ENCODE results near the gene RAD54L.

The RAD54L gene

DNA sequence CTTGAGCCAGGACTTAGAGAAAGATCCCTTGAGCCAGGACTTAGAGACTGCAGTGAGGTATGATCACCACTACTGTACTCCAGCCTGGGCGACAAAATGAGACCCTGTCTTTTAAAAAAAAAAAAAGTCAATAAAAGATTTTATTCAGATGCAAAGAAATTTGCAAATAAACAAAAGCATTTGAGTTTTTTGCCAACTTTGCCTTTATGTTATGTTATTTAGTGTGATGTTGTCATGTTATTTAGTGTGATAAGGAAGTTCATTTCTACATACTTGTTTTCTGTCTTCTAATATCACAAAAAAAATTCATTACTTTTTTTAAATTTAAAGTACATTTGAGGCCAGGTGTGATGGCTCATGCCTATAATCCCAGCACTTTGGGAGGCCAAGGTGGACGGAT is 9.0 kb downstream of the RAD54L start:
- TF ChIP-seq, protein P1, sequence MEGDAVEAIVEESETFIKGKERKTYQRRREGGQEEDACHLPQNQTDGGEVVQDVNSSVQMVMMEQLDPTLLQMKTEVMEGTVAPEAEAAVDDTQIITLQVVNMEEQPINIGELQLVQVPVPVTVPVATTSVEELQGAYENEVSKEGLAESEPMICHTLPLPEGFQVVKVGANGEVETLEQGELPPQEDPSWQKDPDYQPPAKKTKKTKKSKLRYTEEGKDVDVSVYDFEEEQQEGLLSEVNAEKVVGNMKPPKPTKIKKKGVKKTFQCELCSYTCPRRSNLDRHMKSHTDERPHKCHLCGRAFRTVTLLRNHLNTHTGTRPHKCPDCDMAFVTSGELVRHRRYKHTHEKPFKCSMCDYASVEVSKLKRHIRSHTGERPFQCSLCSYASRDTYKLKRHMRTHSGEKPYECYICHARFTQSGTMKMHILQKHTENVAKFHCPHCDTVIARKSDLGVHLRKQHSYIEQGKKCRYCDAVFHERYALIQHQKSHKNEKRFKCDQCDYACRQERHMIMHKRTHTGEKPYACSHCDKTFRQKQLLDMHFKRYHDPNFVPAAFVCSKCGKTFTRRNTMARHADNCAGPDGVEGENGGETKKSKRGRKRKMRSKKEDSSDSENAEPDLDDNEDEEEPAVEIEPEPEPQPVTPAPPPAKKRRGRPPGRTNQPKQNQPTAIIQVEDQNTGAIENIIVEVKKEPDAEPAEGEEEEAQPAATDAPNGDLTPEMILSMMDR (IDR thresholded peaks at IDR 0.05; ENCODE audit: low read length, missing control alignments) = no peak
- DNase-seq (ENCODE audit: low read depth) = no peak
- no peak overlapping the region for H3K4me3 ChIP-seq (replicated peaks; ENCODE audit: low read depth, low read length)

DNA sequence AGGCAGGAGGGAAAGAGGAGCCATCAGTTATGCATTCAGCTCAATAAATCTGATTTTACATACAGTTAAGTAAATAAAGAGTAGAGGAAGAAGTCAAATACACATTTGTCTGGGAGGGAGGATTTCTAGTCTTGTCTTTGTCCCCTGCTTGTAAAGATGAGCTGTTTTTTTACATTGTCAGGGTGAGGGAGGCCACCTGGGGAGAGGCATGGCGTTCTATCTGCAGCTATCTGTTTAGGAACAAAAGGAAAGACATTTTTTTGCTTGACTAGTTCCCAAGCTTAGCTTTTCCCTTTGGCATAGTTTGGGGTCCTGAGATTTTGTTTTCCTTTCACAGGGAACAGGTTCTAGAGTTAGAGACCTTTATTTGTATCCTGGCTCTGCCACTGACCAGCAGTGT is 14.9 kb downstream of the RAD54L start:
- TF ChIP-seq, protein P1 (IDR thresholded peaks at IDR 0.05; ENCODE audit: low read length, missing control alignments) = no peak
- H3K4me3 ChIP-seq (replicated peaks; ENCODE audit: low read depth, low read length) = no peak overlapping the region
- DNase-seq (ENCODE audit: low read depth) = no peak

DNA sequence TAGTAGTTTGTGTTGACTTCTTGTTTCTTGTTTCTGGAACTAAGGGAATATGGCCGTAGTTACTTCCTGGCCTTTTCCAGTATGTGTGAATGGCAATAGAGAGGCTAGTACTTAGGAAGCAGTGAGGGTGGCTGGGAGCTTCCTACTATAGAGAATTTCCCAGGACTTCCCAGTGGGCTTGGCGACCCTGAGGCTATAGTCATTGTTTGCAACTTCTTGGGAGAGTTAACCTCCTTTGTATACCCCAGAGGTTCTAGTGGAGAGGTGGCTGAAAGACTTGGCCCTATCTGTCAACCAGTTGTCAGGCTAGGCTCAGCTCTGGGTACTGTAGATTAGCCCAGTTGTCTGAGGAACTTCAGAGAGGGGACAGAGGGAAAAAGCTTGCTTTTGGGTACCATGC is 15.6 kb downstream of the RAD54L start:
- TF ChIP-seq, protein P1 (IDR thresholded peaks at IDR 0.05; ENCODE audit: low read length, missing control alignments) = no peak
- DNase-seq (ENCODE audit: low read depth) = no peak
- H3K4me3 ChIP-seq (replicated peaks; ENCODE audit: low read depth, low read length) = no peak overlapping the region

DNA sequence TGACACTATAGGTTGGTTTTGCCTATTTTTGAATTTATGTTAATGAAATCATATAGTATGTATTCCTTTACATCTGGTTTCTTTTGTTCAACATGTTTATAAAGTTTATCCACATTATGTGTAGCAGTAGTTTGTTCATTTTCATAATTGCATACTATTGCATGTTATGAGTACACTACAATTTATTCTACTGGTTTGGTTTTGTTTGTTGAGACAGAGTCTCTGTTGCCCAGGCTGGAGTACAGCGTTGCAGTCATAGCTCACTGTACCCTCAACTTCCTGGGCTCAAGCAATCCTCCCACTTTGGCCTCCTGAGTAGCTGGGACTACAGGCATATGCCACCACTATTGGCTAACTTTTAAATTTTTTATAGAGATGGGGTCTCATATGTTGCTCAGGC is 21.0 kb downstream of the RAD54L start:
- DNase-seq (ENCODE audit: low read depth) = no peak
- TF ChIP-seq, protein P1 (IDR thresholded peaks at IDR 0.05; ENCODE audit: low read length, missing control alignments) = no peak
- H3K4me3 ChIP-seq (replicated peaks; ENCODE audit: low read depth, low read length) = no peak overlapping the region

DNA sequence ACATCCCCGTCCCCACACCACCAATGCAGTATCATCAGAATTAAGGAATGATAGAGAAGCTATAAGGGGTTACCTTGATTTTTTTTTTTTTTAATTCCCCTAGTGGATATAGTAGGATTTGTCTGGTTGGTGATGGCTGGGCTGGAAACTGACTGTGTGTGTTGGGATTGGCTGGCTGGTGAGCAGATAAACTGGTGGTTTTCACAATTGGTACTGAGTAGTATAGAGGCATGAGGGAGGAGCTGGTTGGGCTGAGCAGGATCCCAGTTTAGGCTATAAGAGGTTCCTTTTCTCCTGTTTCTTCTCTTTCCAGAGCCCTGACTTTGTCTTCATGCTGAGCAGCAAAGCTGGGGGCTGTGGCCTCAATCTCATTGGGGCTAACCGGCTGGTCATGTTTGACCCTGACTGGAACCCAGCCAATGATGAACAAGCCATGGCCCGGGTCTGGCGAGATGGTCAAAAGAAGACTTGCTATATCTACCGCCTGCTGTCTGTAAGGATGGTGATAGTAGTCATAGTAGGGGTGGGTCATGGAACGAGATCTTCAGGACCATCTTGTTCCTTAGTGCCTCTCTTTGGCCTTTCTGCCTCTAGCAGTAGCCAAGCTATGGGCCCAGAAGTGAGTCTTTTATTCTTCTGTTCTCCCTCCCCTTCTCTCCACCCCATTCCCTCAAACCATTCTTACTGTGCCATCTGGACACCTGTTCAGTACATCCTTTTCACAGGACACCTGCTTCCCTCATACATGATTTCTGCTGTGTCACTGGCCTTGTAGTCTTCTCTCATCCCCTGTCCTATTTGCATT is 26.9 kb downstream of the RAD54L start:
- TF ChIP-seq, protein P1 (IDR thresholded peaks at IDR 0.05; ENCODE audit: low read length, missing control alignments) = no peak
- no peak for DNase-seq (ENCODE audit: low read depth)
- H3K4me3 ChIP-seq (replicated peaks; ENCODE audit: low read depth, low read length) = no peak overlapping the region

DNA sequence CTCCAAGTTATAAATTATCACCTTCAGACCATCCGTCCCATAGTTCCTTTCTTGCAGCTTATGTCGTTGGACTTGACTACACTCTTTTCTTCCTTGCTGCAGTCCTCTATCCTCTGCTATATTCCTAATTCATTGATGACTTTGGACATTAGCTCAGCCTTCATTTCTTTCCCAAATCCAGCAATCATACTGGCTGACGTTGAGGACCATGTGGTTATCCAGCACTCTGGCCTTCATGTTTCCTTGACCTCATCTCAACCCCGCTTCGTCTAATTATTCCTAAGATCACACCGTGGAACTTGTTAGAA is 27.4 kb downstream of the RAD54L start:
- no peak overlapping the region for H3K4me3 ChIP-seq (replicated peaks; ENCODE audit: low read depth, low read length)

More for the DNA sequence above, 27.4 kb downstream of the RAD54L start:
- TF ChIP-seq, protein P1 (IDR thresholded peaks at IDR 0.05; ENCODE audit: low read length, missing control alignments) = no peak
- DNase-seq (ENCODE audit: low read depth) = no peak

Measured in fibroblast of pulmonary artery (primary cell).